Pancreas (tissue), 10 donors: ENCODE measurements around the gene AP2A1. TPM values are rescaled to one million over a fixed set of nuclear protein-coding genes. Genes with fewer than 3 reads are reported as not detected.

Experiments used
- ATAC-seq, 4 donors: fragments of 200-7000 bp; cut with Tn5 transposase; one replicate each; pipeline versions ENCODE4 v1.8.0 to v1.9.1; 2020; ENCODE audit warnings: mild to moderate bottlenecking in 4 of 4, moderate library complexity in 4 of 4
- DNase-seq, 6 donors: peaks; one replicate each; pipeline ENCODE4 v3.0.0-alpha.2; 2020
- FAIRE-seq: peaks from 2 replicates; lab custom pipeline; 2012; peaks lifted over from hg19 to GRCh38; lab: Jason Lieb, UNC
- H3K27ac ChIP-seq, 4 donors: fragments of 200-600 bp; sonication (generic); 1 replicate in 3 of 4; 2 replicates in 1 of 4; pipeline versions ENCODE4 v1.5.0 to v1.8.0; 2020
- H3K27me3 ChIP-seq, 4 donors: fragments of 200-600 bp; one replicate each; pipeline ENCODE4 v1.8.0; 2021
- H3K36me3 ChIP-seq, 3 donors: fragments of 200-600 bp; sonication (generic) in 1 of 3; one replicate each; pipeline versions ENCODE4 v1.5.0 to v1.8.0; 2020 to 2021
- H3K4me1 ChIP-seq, 3 donors: fragments of 200-600 bp; one replicate each; pipeline ENCODE4 v1.8.0; 2021
- H3K4me3 ChIP-seq, 4 donors: fragments of 200-600 bp; sonication (generic) in 2 of 4; one replicate each; pipeline versions ENCODE4 v1.5.0 to v1.8.0; 2020 to 2021
- H3K9me3 ChIP-seq, 4 donors: fragments of 200-600 bp; one replicate each; pipeline ENCODE4 v1.8.0; 2021
- CTCF ChIP-seq, 4 donors: fragments of 200-600 bp; sonication (generic) in 3 of 4; IDR thresholded peaks; one replicate each; pipeline versions ENCODE4 v1.5.0 to v1.8.0; 2021; ENCODE audit warnings: antibody characterized with exemption in 4 of 4
- WGBS, 2 donors: extraction: QIAGEN DNeasy Blood & Tissue Kit; methylation state at CpG; one replicate each; pipeline ENCODE4 v1.1.7; 2013; 5-methylcytosine and 5-hydroxymethylcytosine counted together
- intact Hi-C, 3 donors: fragments of 100-400 bp; cut with DNase I; formaldehyde crosslinking; loops; one replicate each; pipeline versions ENCODE4 v1.11.1 to v1.14.2; 2022
- polyA plus RNA-seq, 2 donors: library from polyadenylated mRNA; stranded (reverse); fragments of 200-250 nt; gene quantifications; one replicate each; pipeline ENCODE4 v1.2.3, GENCODE V29; 2013
- total RNA-seq, 6 donors: library from RNA; stranded (reverse); fragmentation: NEBNext Ultra II Directional in 4 of 6; extraction: Animal tissue kit (Norgen Biotek cat#: 25700) in 4 of 6; gene quantifications; one replicate each; pipeline versions ENCODE4 v1.2.1 to v1.2.4, GENCODE V29; 2021 to 2023
- donor health status: healthy with polysubstance abuse.
- donor health status: DM: no; HTN: no; CAD: no; lungs with moderate emphysema.
- donor health status: DM: no; HTN: no; CAD: no.
- donor health status: control.
- donor health status: control.
- donor health status: Bipolar disorder and iron deficiency.
- donor health status: DM: yes; HTN: yes; CAD: no.
- donor health status: DM: no; HTN: no; CAD: no.
- donor health status: DM: no; HTN: no; CAD: no.
- donor health status: DM: yes; HTN: yes; CAD: no.

Gene AP2A1
- total and polyA plus RNA-seq, 8 donors, result 27.1 to 42.8 (median 33.3) TPM

GRCh38 chr19:49832556-49832955 is 65.8 kb downstream of the AP2A1 start:
- 75 to 80% methylated on average over 9 of the region's 9 CpGs for WGBS, 2 donors
- Histone ChIP-seq H3K4me1 (no peaks in the 10 kb centered on the region), H3K4me3 (no peak overlapping the region), H3K27ac (no peak overlapping the region), H3K9me3 (no peaks in the 10 kb centered on the region), H3K36me3 (peaks cover 0 to 50% (median 28%) of the 10 kb centered on the region in 3 donors), H3K27me3 (no peaks in the 10 kb centered on the region)
- intact Hi-C loops, result no loop called here
- no peak for TF ChIP-seq CTCF (IDR thresholded peaks at IDR 0.05)
- ATAC-seq (no peak), DNase-seq (no peak), FAIRE-seq (no peak)

- FAIRE-seq (no peak), ATAC-seq (no peak), DNase-seq (no peak)
- no peak overlapping the region for H3K27ac ChIP-seq
- H3K4me3 ChIP-seq, result no peak overlapping the region
- H3K9me3 ChIP-seq, result no peaks in the 10 kb centered on the region
- 92% methylated on average over 7 of the region's 7 CpGs for WGBS, 2 donors
- no peak for TF ChIP-seq CTCF (IDR thresholded peaks at IDR 0.05)
- intact Hi-C loops, result no loop called here
- H3K4me1 ChIP-seq, result no peaks in the 10 kb centered on the region
- H3K27me3 ChIP-seq, result no peaks in the 10 kb centered on the region
- H3K36me3 ChIP-seq, result peaks cover 0 to 51% (median 28%) of the 10 kb centered on the region in 3 donors
These were observed 66.8 kb downstream of the AP2A1 start for GRCh38 chr19:49833599-49833998.

GRCh38 chr19:49835562-49835961 is 68.8 kb downstream of the AP2A1 start:
- Histone ChIP-seq H3K9me3 (no peaks in the 10 kb centered on the region), H3K4me3 (no peak overlapping the region), H3K27me3 (no peaks in the 10 kb centered on the region), H3K4me1 (no peaks in the 10 kb centered on the region), H3K36me3 (peaks cover 0 to 65% (median 28%) of the 10 kb centered on the region in 3 donors), H3K27ac (no peak overlapping the region)
- intact Hi-C loops, result no loop called here
- 95 to 97% methylated on average over 11 to 12 of the region's 12 CpGs for WGBS, 2 donors
- ATAC-seq (no peak), FAIRE-seq (no peak), DNase-seq (peak in 1 of 6 donors; percentile 43)
- no peak for TF ChIP-seq CTCF (IDR thresholded peaks at IDR 0.05)

GRCh38 chr19:49836176-49837008 is 69.6 kb downstream of the AP2A1 start:
- H3K9me3 ChIP-seq, result no peaks in the 10 kb centered on the region
- no peaks in the 10 kb centered on the region for H3K27me3 ChIP-seq
- intact Hi-C loops, result no loop called here
- ATAC-seq, result no peak
- DNase-seq, result no peak
- no peaks in the 10 kb centered on the region for H3K4me1 ChIP-seq
- 95 to 96% methylated on average over 20 of the region's 20 CpGs for WGBS, 2 donors
- no peak for FAIRE-seq
- H3K4me3 ChIP-seq, result no peak overlapping the region
- no peak for TF ChIP-seq CTCF (IDR thresholded peaks at IDR 0.05)
- no peak overlapping the region for H3K27ac ChIP-seq
- peaks cover 0 to 72% (median 28%) of the 10 kb centered on the region in 3 donors for H3K36me3 ChIP-seq

- peaks cover 0 to 68% (median 26%) of the 10 kb centered on the region in 3 donors for H3K36me3 ChIP-seq
- H3K4me1 ChIP-seq, result no peaks in the 10 kb centered on the region
- TF ChIP-seq CTCF (IDR thresholded peaks at IDR 0.05), result no peak
- intact Hi-C loops, result no loop called here
- FAIRE-seq, result no peak
- no peak for DNase-seq
- H3K4me3 ChIP-seq, result no peak overlapping the region
- no peak for ATAC-seq
- H3K27me3 ChIP-seq, result no peaks in the 10 kb centered on the region
- 90 to 96% methylated on average over 5 of the region's 5 CpGs for WGBS, 2 donors
- H3K27ac ChIP-seq, result no peak overlapping the region
- no peaks in the 10 kb centered on the region for H3K9me3 ChIP-seq
These were observed 70.2 kb downstream of the AP2A1 start for GRCh38 chr19:49837009-49837310.
